HEK293T (cell line): ENCODE measurements around the gene ODF4.

ENCODE experiments used
- CTCF ChIA-PET: fragments of 350-600 bp; formaldehyde crosslinking; extraction: SDS; loops from one replicate; lab custom pipeline; 2021; ENCODE audit warnings: antibody characterized with exemption, inconsistent platforms; lab: Yijun Ruan, JAX
- POLR2A ChIA-PET: fragments of 350-600 bp; formaldehyde crosslinking; extraction: SDS; loops from one replicate; lab custom pipeline; 2020; ENCODE audit warnings: antibody characterized with exemption, inconsistent platforms; lab: Yijun Ruan, JAX
- DNase-seq: peaks from one replicate; pipeline ENCODE4 v3.0.0; 2012; ENCODE audit warnings: mixed read lengths; ENCODE audit errors: extremely low spot score
- ARNT ChIP-seq: fragments of 450-650 bp; IDR thresholded peaks from 2 replicates; pipeline ENCODE4 v1.6.1; 2017; ENCODE audit warnings: mild to moderate bottlenecking
- BHLHE40 ChIP-seq: fragments of 450-650 bp; IDR thresholded peaks from 2 replicates; pipeline ENCODE4 v1.6.1; 2016; ENCODE audit warnings: mild to moderate bottlenecking, moderate library complexity, borderline replicate concordance
- CTBP1 ChIP-seq: fragments of 450-650 bp; IDR thresholded peaks from 2 replicates; pipeline ENCODE4 v1.6.1; 2016; ENCODE audit warnings: borderline replicate concordance
- ELF4 ChIP-seq: fragments of 450-650 bp; IDR thresholded peaks from 2 replicates; pipeline ENCODE4 v1.6.1; 2017; ENCODE audit warnings: antibody characterized with exemption
- FOXA1 ChIP-seq: fragments of 450-650 bp; IDR thresholded peaks from 2 replicates; pipeline ENCODE4 v1.6.1; 2016; ENCODE audit warnings: mild to moderate bottlenecking
- FOXK2 ChIP-seq: fragments of 450-650 bp; IDR thresholded peaks from 2 replicates; pipeline ENCODE4 v1.6.1; 2016; ENCODE audit warnings: mild to moderate bottlenecking
- FOXM1 ChIP-seq: fragments of 450-650 bp; IDR thresholded peaks from 2 replicates; pipeline ENCODE4 v1.6.1; 2017; ENCODE audit warnings: mild to moderate bottlenecking, borderline replicate concordance
- HDGF ChIP-seq: fragments of 450-650 bp; IDR thresholded peaks from 2 replicates; pipeline ENCODE4 v1.6.1; 2017; ENCODE audit warnings: antibody characterized with exemption, borderline replicate concordance
- L3MBTL2 ChIP-seq: fragments of 450-650 bp; conservative IDR thresholded peaks from 2 replicates; pipeline ENCODE4 v1.6.1; 2016; ENCODE audit warnings: mild to moderate bottlenecking
- LEF1 ChIP-seq: fragments of 450-650 bp; IDR thresholded peaks from 2 replicates; pipeline ENCODE4 v1.6.1; 2017; ENCODE audit warnings: mild to moderate bottlenecking, borderline replicate concordance
- NFRKB ChIP-seq: fragments of 450-650 bp; IDR thresholded peaks from 2 replicates; pipeline ENCODE4 v1.6.1; 2016; ENCODE audit warnings: mild to moderate bottlenecking, moderate library complexity
- PKNOX1 ChIP-seq: fragments of 450-650 bp; IDR thresholded peaks from 2 replicates; pipeline ENCODE4 v1.6.1; 2016
- SP1 ChIP-seq: fragments of 450-650 bp; IDR thresholded peaks from 2 replicates; pipeline ENCODE4 v1.6.1; 2017
- SUZ12 ChIP-seq: fragments of 450-650 bp; IDR thresholded peaks from 2 replicates; pipeline ENCODE4 v1.6.1; 2016; ENCODE audit warnings: mild to moderate bottlenecking
- TARDBP ChIP-seq: fragments of 450-650 bp; IDR thresholded peaks from 2 replicates; pipeline ENCODE4 v1.6.1; 2016
- ZNF384 ChIP-seq: fragments of 450-650 bp; IDR thresholded peaks from 2 replicates; pipeline ENCODE4 v1.6.1; 2016

Gene ODF4

DNA sequence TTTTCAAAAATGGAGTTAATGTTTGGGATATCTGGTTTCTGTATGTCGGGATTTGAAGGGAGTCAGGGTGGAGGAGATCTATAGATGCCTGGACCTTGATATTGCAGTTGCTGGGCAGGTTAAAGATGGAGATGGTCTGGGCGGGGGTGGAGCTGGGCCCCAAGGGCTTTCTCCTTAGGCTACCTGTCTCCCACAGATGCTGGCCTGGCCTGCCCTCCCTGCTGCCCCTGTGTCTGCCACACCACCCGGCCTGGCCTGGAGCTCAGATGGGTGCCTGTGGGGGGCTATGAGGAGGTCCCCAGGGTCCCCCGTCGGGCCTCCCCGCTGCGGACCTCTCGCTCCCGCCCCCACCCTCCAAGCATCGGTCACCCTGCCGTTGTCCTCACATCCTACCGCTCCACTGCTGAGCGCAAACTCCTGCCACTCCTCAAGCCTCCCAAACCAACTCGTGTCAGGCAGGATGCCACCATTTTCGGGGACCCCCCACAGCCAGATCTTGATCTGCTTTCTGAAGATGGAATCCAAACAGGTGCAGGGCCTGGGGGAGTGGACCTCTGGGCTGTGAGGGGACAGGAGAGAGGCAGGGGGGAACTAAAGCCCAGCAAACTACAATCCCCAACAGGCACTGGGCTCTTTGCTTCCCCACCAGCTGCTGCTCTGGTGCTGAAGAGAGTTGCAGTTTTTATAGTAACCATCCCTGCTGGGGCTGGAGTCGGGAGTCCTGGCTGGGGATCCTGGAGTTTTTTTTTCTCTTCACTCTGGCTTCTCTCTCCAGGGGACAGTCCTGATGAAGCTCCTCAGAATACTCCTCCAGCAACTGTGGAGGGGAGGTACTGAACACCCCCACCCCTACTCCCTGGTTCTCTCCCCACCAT, 26.7 kb upstream of the ODF4 start:
- ChIA-PET CTCF (no interaction called here), POLR2A (interaction anchor here (2.9 kb wide), 1 partner anchor 18 kb away, joined by 13 read pairs; the partner anchor contains the start of gene SLC25A35)
- TF ChIP-seq FOXA1: no peak
- no peak for TF ChIP-seq PKNOX1
- TF ChIP-seq TARDBP: no peak
- TF ChIP-seq SP1: no peak
- TF ChIP-seq NFRKB: no peak
- TF ChIP-seq BHLHE40: no peak
- no peak for DNase-seq

DNA sequence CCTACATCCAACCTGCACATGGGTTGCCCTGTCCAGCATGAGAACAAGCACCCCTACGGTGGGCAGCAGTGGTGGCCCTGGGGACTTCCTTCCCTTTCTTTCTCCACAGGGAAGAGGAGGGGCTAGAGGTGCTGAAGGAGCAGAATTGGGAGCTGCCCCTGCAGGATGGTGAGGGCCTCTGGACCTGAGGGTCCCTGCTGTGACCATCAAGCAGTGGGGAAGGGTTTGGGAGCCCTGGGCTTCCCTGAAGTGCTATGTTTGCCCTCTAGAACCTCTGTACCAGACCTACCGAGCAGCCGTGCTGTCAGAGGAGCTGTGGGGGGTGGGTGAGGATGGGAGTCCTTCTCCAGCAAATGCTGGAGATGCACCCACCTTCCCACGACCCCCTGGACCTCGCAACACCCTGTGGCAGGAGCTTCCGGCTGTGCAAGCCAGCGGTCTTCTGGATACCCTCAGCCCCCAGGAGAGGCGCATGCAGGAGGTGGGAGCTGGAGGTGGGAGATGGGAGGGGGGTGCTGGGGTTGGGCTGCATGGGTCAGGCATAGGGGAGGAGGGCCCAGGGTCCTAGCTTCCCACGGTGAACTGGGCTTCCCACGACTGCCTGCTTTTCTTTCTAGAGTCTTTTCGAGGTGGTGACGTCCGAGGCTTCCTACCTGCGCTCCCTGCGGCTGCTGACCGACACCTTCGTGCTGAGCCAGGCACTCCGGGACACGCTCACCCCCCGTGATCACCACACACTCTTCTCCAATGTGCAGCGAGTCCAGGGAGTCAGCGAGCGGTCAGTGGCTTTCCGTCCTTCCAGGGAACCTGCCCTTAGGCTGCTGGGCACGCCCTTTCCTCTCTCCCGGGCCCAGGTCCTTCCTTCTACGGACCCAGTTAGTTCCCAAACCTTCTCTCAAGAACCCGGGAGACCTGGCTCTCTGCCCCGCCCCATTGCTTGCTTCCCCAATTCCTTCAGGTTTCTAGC, 24.6 kb upstream of the ODF4 start:
- POLR2A ChIA-PET: interaction anchor here (0.9 to 2.9 kb wide), 2 partner anchors 20 to 62 kb away, joined by 3 to 13 read pairs; partner anchors contain the start of gene SLC25A35
- DNase-seq: no peak
- CTCF ChIA-PET: no interaction called here
- no peak for TF ChIP-seq HDGF
- no peak for TF ChIP-seq PKNOX1
- TF ChIP-seq SUZ12: no peak

GRCh38 chr17:8315764-8316217, 23.8 kb upstream of the ODF4 start:
- TF ChIP-seq BHLHE40 (no peak), FOXA1 (no peak), L3MBTL2 (no peak), FOXM1 (no peak), ARNT (no peak), TARDBP (no peak), LEF1 (no peak)
- DNase-seq: no peak
- CTCF ChIA-PET: no interaction called here
- POLR2A ChIA-PET: no interaction called here

DNA sequence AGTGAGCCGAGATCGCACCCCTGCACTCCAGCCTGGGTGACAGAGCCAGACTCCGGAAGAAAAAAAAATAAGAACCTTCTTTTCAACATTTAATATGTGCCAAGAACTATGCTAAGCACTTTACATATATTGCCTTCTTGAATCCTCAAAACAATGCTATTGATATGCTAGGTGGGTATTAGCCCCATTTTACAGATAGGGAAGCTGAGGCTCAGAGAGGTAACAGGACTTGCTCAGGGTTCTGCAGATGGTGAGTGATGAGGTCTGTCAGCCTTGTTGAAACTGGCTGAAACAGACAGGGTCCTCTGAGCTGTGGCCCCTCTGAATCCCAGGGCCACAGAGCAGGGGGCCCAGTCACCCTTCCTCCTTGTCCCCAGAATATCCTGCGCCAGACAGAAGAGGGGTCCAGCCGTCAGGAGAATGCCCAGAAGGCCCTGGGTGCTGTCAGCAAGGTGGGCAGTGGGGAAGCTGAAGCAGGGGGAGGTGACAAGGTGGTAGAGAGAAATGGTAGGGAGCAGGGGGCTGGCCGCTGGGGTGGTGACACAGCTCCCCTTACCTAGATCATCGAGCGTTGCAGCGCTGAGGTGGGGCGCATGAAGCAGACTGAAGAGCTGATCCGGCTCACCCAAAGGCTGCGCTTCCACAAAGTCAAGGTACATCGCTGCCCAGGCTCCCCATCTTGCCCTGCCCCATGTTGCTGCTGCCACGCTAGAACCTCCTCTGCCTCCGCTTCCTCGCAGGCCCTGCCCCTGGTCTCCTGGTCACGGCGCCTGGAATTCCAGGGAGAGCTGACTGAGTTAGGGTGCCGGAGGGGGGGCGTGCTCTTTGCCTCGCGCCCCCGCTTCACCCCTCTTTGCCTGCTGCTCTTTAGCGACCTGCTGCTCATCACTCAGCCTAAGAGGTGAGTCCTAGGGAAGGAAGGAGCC, 21.4 kb upstream of the ODF4 start:
- TF ChIP-seq ELF4 (no peak), ZNF384 (no peak), TARDBP (no peak), SP1 (no peak), SUZ12 (no peak), L3MBTL2 (no peak), BHLHE40 (no peak), LEF1 (no peak), ARNT (no peak), PKNOX1 (no peak)
- POLR2A ChIA-PET: no interaction called here
- CTCF ChIA-PET: no interaction called here
- DNase-seq: no peak

- CTCF ChIA-PET: no interaction called here
Measured at GRCh38 chr17:8320262-8320661, 19.4 kb upstream of the ODF4 start.

More at GRCh38 chr17:8320262-8320661, 19.4 kb upstream of the ODF4 start:
- POLR2A ChIA-PET: no interaction called here
- DNase-seq: no peak
- TF ChIP-seq HDGF: no peak
- TF ChIP-seq FOXA1: no peak
- no peak for TF ChIP-seq ARNT
- no peak for TF ChIP-seq L3MBTL2
- no peak for TF ChIP-seq SP1
- TF ChIP-seq CTBP1: no peak
- TF ChIP-seq NFRKB: no peak
- TF ChIP-seq TARDBP: no peak
- no peak for TF ChIP-seq ZNF384
- no peak for TF ChIP-seq LEF1
- TF ChIP-seq PKNOX1: no peak
- no peak for TF ChIP-seq SUZ12
- TF ChIP-seq BHLHE40: no peak
- TF ChIP-seq FOXK2: no peak
- TF ChIP-seq FOXM1: no peak
- no peak for TF ChIP-seq ELF4
